HepG2 (cell line): Measurements from ENCODE around the gene JAK1. TPM values are rescaled to one million over a fixed set of nuclear protein-coding genes. Genes with fewer than 3 reads are reported as not detected.

Experiments used
- CHD4 ChIP-seq: fragments of 200-600 bp; sonication (generic); IDR thresholded peaks from 2 replicates; pipeline ENCODE4 v1.7.0; 2017; ENCODE audit warnings: mild to moderate bottlenecking, low read length, borderline replicate concordance
- E2F5 ChIP-seq: sonication (generic); formaldehyde crosslinking; conservative IDR thresholded peaks from 2 replicates; pipeline ENCODE4 v1.4.0; 2020; ENCODE audit warnings: missing genetic modification reagents
- FOSL1 ChIP-seq: sonication (generic); formaldehyde crosslinking; IDR thresholded peaks from 2 replicates; pipeline ENCODE4 v1.9.0; 2021; ENCODE audit warnings: missing genetic modification reagents, borderline replicate concordance
- MAFK ChIP-seq, 2 experiments: IDR thresholded peaks in 1 of 2; conservative IDR thresholded peaks in 1 of 2; 2 replicates each; pipeline ENCODE4 v1.6.1; 2011; ENCODE audit warnings: improper control_type of control experiment in 2 of 2, low read length in 2 of 2
- NCOA5 ChIP-seq: sonication (generic); formaldehyde crosslinking; IDR thresholded peaks from 2 replicates; pipeline ENCODE4 v1.4.0; 2020; ENCODE audit warnings: missing genetic modification reagents
- SNRNP70 ChIP-seq: fragments of 200-400 bp; formaldehyde crosslinking; IDR thresholded peaks from 2 replicates; pipeline ENCODE4 v1.6.1; 2017; ENCODE audit warnings: mild to moderate bottlenecking, low read depth, low read length, moderate library complexity
- TFDP2 ChIP-seq: sonication (generic); formaldehyde crosslinking; IDR thresholded peaks from 2 replicates; pipeline ENCODE4 v1.4.0; 2020; ENCODE audit warnings: missing genetic modification reagents
- TFE3 ChIP-seq: IDR thresholded peaks from 2 replicates; pipeline ENCODE4 v1.6.1; 2016
- ZBTB20 ChIP-seq: sonication (generic); formaldehyde crosslinking; IDR thresholded peaks from 2 replicates; pipeline ENCODE4 v1.8.1; 2023; ENCODE audit warnings: missing genetic modification reagents, low read depth, mild to moderate bottlenecking, borderline replicate concordance
- ZNF33B ChIP-seq: sonication (generic); formaldehyde crosslinking; IDR thresholded peaks from 2 replicates; pipeline ENCODE4 v1.5.1; 2020; ENCODE audit warnings: mild to moderate bottlenecking, missing genetic modification reagents
- ZNF574 ChIP-seq: sonication (generic); formaldehyde crosslinking; IDR thresholded peaks from 2 replicates; pipeline ENCODE4 v1.4.0; 2020; ENCODE audit warnings: missing genetic modification reagents
- polyA plus RNA-seq, 8 experiments: library from polyadenylated mRNA; depleted of rRNA in 3 of 8; stranded (reverse) in 7 of 8; unstranded in 1 of 8; fragments of >200 nt; fragmentation: Illumina TruSeq in 4 of 8; extraction: Trizol in 4 of 8; gene quantifications; 2 replicates each; pipeline versions ENCODE4 v1.2.1 to v1.2.3, GENCODE V29; 2011 to 2016; ENCODE audit warnings: low read depth in 4 of 8, missing spikeins in 1 of 8, mixed read lengths in 1 of 8; ENCODE audit not compliant: insufficient read depth in 1 of 8
- total RNA-seq, 5 experiments: library from RNA; depleted of rRNA; stranded (reverse); fragments of >200 nt; fragmentation: Illumina TruSeq; extraction: Trizol; gene quantifications; 2 replicates each; pipeline ENCODE4 v1.2.3, GENCODE V29; 2016; ENCODE audit warnings: low read depth in 1 of 5

JAK1 gene
- total and polyA plus RNA-seq, 2 of the 13 experiments (the other 11 are each of a cell fraction or from before 2014, with no cell fraction given), result 23.9 to 42.4 TPM

- TF ChIP-seq ZNF574 (CRISPR knock-in tag) (no peak), E2F5 (CRISPR knock-in tag) (no peak), ZBTB20 (no peak), MAFK (conservative IDR thresholded peaks at IDR 0.05 in 1 of 2, IDR thresholded peaks at IDR 0.05 in 1 of 2; ENCODE audit: low read length in 2 of 2) (no peak), ZNF33B (CRISPR knock-in tag) (no peak), CHD4 (no peak), TFDP2 (CRISPR knock-in tag) (no peak), FOSL1 (CRISPR knock-in tag) (no peak), SNRNP70 (no peak), NCOA5 (CRISPR knock-in tag) (no peak), TFE3 (CRISPR knock-in tag) (no peak)
- TF ChIP-seq, all 625 proteins: peak for 30
These were observed 142.5 kb downstream of the JAK1 start (continued) for GRCh38 chr1:64823691-64824476.
